ENCODE measurements around the gene CD99L2.

DNA sequence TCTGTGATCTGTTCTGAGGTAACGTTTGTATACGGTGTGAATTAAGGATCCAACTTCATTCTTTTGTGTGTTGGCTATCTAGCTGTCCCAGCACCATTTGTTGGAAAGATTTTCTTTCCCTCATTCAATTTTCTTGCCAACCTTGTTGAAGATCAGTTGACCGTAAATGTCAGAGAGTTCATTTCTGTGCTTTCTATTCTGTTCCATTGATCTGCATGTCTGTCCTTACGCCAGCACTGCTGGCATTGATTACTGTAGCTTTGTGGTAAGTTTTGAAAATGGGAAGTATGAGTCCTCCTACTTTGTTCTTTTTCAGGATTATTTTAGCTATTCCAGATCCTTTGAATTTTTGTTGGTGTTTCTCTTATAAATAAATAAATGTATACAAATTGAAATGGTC, 144.5 kb downstream of the CD99L2 start:
- TF ChIP-seq POLR2A (IDR thresholded peaks at IDR 0.05; ENCODE audit: low read depth, low read length) (no peak), SPI1 (IDR thresholded peaks at IDR 0.05; ENCODE audit: low read depth, low read length) (no peak), POLR2AphosphoS5 (IDR thresholded peaks at IDR 0.05; ENCODE audit: low read depth, low read length) (no peak), PAX5 (IDR thresholded peaks at IDR 0.05; ENCODE audit: insufficient read depth, low read length, severe bottlenecking) (no peak), TAF1 (IDR thresholded peaks at IDR 0.05; ENCODE audit: low read depth, low read length) (no peak)
